ENCODE data around the gene STAMBPL1.
A peak's percentile ranks its signal among the peaks of the same experiment; 100 is the strongest.
"Not testable (repeated sequence)": the region's sequence is repeated elsewhere in the genome, so short reads cannot be mapped to it uniquely, and the experiment has no call there.

Gene STAMBPL1

DNA sequence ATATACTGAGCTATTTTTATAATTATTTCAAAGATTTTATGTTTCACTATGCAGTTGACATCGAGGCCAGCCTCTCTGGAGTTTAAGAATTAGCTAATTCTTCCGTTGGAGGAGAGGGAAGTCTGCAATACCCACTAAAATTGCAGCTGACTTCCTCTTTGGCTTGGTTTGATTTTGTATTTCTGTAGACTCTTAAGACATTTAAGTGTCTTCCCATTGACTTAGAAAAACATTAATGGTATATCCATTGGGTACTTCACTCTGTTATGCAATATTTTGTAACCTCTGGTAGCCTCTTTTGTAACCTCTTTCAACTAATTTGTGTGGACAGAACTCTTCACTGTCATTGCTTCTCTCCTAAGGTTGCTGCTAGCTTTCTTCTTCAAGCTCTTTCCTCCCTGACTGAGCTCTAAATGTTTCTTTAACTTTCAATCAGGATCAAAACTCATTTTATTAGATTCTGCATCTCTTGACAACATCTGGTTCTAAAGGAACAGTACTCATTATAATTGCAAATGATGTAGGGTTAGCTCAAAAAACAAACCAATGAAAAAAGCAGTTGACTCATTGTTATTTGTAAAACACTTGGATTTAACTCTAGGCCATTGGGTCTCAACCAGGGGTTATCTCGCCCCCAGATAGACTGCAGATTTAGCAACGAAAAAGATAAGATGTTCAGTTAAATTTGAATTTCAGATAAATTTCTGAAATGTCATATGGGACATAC lies 26.7 kb upstream of the STAMBPL1 start:
- no peak for DNase-seq (ENCODE audit: low read depth, low spot score)
- H3K27ac ChIP-seq: no peak overlapping the region

DNA sequence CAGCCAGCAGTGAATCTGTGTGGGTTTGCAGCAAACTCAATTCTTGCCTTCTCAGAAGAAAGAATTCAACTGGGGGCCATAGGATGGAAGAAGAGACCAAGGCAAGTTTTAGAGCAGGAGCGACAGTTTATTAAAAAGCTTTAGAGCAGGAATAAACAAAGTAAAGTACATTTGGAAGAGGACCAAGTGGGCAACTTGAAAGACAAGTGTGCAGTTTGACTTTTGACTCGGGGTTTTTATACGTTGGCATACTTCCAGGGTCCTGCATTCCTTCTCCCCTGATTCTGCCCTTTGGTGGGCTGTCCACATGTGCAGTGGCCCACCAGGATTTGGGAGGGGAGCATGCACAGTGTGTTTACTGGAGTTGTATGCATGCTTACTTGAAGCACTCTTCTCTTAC lies 25.4 kb upstream of the STAMBPL1 start:
- no peak for DNase-seq (ENCODE audit: low read depth, low spot score)
- no peak overlapping the region for H3K27ac ChIP-seq

DNA sequence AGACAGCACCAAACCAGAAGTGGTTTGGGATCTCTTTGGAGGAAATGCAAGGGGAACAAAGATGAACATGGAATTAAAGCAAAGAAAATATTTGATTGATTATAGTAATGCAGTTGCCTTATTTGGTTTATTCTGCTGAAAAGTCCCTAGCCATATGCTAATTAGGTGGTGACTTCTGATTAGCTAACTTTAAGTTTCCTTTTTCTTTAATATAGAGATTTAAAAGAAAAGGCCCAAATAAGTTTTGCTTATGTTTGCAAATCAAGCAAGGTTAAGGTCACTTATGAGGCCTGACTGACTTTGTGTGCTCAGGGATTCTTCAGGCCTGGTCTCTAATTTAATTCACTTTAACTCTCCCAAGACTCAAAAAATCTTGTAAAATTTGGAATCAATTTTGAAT lies 22.2 kb upstream of the STAMBPL1 start:
- H3K27ac ChIP-seq: peak overlapping the region; percentile 50
- DNase-seq (ENCODE audit: low read depth, low spot score): no peak

DNA sequence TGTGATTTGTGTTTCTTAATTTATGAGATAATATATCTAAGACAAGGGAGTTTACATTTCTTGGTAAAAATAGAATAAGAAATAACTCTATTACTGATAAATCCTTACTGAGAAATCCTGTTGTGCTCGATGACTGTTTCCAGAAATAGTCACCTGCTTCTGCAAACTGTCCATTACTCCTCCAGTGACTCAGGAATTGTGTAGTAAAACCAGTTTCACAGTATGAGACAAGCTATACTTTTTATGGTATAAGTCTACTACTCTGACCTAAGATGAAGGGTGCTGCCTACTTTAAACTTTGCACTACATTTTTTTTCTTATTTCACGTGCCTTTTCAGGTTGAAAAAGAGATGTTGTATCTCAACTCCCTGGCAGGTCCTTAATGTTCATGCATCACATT lies 21.6 kb upstream of the STAMBPL1 start:
- peak overlapping the region; percentile 50 for H3K27ac ChIP-seq
- peak; percentile 67 for DNase-seq (ENCODE audit: low read depth, low spot score)

DNA sequence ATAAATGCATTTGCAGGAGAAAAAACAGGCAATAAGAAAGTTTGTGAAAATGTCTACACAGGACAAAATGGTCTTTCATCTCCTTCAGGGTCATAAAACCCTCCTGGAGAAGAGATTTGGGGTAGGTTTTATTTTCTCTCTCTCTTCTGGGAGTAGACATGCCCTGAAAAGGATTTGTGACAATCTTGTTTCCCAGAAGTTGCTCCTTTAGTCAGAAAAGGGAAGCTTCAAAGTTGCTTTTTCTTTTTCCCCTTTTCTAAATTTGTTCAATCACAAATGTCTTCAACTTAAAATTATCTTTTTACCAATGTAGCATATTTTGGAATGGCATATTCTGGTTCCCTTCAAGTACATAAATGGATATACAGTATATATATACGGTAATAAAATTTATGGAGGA lies 19.0 kb upstream of the STAMBPL1 start:
- no peak overlapping the region for H3K27ac ChIP-seq
- no peak for DNase-seq (ENCODE audit: low read depth, low spot score)

DNA sequence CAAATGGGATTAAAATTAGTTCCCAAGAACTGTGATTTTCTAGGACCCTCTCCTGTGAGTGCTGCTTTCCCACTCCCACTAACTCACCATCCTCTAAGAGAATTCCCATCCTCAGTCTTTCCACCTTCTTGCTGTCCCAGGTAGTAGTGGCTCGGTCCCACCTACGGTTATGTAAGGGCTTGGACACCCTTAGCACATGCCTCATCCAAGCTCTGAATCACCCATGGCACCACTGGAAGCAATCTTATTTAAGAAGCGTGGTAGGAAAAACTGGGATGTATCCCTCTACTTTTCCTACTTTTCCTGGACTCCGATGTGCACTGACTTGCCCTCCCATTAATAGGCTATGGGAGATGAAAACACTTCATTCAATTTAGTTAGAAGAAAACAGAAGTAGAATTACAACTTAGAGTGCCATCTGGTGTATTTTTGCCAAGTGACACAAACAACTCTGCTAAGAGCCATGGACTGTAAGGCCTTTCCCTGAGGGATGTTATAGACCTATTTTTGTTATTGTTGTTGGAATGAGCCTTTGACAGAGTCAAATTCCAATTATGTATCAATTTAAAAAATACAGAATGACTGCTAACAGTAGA lies 14.7 kb upstream of the STAMBPL1 start:
- DNase-seq (ENCODE audit: low read depth, low spot score): no peak

DNA sequence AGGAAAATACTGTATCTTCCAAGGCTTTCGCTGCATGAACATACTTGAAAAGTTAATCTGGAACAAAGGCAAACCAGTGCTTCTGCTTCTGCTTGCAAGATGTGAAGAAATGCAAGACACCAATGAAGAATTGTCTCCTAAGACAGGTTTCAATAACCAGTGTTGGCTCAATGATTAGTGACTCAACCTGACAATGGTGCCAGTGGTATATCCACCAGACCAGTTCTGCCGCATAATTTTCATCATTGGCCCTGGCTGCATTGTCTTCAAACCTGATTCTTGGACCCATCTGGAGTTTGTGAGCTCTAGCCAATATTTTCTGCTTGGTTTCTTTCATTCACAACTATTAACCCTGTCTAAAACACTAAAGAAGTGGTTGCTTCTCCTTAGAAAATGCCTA lies 13.6 kb upstream of the STAMBPL1 start:
- no peak for DNase-seq (ENCODE audit: low read depth, low spot score)

More for the DNA sequence above, 14.7 kb upstream of the STAMBPL1 start:
- H3K27ac ChIP-seq: no peak overlapping the region

DNA sequence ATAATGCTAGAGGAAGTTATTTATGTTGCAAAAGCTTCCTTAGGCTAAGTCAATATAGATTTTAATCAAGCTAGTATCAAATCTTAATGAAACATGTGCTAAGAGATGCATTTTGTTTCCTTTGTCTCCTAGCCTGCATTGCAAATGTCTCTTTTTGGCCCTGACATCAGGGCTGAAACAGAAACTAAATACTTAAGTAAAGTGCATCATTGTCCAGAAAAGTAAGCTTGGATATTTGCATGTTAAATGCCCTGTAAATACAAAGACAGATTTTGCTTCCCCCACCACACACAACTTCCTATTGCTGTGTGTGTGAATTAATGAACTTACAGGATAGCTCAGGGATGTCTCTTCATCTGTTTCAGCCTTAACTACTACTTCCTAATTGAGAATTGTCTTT lies 10.0 kb upstream of the STAMBPL1 start:
- DNase-seq (ENCODE audit: low read depth, low spot score): no peak
- H3K27ac ChIP-seq: no peak overlapping the region

More for the DNA sequence above, 13.6 kb upstream of the STAMBPL1 start:
- no peak overlapping the region for H3K27ac ChIP-seq

DNA sequence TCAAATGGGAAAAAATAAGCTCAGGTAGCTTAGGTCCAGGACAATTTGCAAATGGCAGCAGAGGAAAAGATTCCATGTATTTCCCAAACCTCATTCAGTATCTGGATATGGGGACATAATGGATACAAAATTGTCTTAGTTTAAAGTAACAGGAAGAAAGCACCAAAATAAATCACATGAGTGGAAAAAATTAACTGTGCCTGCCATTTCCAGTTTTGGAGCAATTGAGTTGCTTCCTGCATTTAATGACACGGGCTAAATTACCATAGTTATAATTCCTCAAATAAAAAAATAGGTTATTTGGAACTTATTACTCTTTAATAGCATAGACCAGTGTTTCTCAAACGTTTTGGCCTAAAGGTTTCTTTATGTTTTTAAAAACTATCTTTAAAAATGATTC lies 6.3 kb upstream of the STAMBPL1 start:
- no peak overlapping the region for H3K27ac ChIP-seq
- no peak for DNase-seq (ENCODE audit: low read depth, low spot score)

DNA sequence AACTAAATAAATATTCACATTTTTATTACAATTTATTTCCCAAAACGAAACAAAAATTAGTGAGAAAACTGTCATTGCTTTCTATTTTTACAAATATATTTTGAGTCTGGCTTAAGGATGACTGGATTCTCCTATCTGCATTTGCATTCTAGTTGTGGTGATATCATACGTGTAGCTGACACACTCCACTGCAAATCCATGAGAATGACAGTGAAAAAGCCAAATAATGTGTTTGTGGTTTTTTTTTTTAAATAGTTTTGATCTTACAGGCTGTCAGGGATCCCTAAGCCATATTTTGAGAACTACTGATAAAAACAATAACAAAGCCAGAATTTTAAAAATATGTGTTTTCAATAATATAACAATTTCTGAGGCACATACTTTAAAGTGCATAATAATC lies 5.8 kb upstream of the STAMBPL1 start:
- no peak for DNase-seq (ENCODE audit: low read depth, low spot score)
- no peak overlapping the region for H3K27ac ChIP-seq

DNA sequence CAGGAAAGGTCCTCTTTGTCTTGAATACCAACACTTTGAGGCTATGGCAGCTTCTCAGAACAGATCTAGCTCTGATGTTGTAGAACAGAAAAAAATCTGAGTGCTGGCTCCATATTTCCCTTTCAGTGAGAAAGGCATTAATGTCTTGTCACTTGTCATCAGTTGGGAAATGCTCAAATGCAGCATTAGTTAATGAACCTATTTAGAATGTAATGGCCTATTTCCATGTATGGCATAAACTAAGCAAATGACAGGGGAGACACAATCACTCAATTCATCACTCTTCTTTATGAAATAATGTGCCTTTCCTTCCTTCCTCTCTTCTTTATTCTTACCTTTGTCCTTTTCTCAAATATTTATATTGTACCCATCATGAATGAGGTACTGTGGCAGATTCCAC lies 5.0 kb upstream of the STAMBPL1 start:
- DNase-seq (ENCODE audit: low read depth, low spot score): no peak
- H3K27ac ChIP-seq: no peak overlapping the region

DNA sequence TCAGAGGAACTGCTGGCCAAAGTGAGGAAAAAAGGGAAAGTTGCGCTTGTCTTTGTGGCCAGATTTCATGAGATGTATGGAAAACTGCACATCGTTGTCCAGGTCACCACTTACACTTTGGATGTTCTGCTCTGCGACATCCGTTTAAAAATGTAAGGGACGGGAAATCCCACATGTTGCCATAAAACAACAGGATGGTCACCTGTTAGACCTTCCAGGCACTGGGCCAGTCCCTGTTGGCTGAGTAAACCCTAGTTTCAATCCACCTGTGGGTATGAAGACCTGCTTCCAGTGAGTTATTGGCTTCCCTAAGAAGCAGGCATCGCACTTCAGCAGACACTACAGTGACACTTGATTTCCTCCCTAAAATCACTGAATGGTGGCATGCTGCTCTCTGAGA lies 2.7 kb upstream of the STAMBPL1 start:
- no peak overlapping the region for H3K27ac ChIP-seq
- no peak for DNase-seq (ENCODE audit: low read depth, low spot score)

DNA sequence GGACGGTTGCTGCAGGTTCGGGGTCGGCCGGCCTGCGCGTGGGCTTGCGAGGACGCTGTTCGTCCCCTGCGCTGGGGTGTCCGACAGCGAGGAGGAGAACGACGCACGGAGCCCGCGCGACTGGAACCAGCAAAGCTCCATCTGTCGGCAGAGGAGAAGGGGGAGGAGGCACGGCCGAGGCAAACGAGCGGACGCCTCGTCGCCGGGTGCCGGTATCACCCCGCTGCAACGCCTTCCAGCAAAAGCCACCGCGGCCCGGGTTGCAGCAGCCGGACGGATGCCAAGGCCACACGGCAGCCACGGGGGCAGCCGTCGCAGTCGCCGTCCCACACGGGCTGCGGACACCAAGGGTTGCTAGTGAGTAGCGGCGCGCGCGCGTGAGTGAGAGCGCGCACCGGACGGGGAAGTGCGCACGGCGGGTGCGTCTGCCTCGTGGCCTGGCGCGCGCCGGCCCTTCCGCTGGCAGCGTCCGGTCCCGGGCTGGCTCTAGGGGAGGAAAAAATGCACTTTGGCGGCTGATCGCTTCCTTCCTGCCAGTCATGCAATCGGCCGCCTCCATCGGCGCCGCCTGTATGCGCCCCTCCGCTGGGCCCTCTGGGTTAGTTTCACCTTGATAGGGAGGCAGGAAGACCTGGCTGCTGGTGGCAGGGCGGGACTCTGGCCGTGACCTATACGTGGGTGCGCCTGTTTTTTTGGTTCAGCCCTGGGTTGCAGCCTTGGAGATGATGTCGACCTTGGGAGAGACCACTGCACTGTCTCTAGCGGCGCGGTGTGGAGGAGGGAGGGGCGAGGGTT lies 434 bp downstream of the STAMBPL1 start:
- DNase-seq (ENCODE audit: low read depth, low spot score): no peak

DNA sequence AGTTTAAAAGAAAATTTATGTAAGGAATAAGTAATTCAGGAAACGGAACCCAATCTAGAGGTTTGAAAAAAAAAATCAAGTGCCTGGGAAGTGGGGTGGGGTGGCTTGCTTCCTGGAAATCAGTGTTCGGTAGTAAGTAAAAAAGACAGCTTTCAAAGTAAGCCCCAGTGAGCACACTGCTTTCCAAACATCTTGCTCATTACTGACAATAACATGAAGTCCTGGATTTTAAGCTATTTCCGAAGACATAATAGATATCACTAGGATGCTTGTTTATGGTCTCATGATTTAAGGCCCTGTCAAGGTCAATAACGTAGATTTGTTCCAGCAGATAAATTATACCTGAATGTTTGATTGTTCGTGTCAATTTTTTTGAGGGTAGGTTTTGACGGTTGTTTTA lies 1.3 kb downstream of the STAMBPL1 start:
- H3K27ac ChIP-seq: peak overlapping the region; percentile 88
- DNase-seq (ENCODE audit: low read depth, low spot score): no peak

More for the DNA sequence above, 434 bp downstream of the STAMBPL1 start:
- H3K27ac ChIP-seq: peak overlapping the region; percentile 88

DNA sequence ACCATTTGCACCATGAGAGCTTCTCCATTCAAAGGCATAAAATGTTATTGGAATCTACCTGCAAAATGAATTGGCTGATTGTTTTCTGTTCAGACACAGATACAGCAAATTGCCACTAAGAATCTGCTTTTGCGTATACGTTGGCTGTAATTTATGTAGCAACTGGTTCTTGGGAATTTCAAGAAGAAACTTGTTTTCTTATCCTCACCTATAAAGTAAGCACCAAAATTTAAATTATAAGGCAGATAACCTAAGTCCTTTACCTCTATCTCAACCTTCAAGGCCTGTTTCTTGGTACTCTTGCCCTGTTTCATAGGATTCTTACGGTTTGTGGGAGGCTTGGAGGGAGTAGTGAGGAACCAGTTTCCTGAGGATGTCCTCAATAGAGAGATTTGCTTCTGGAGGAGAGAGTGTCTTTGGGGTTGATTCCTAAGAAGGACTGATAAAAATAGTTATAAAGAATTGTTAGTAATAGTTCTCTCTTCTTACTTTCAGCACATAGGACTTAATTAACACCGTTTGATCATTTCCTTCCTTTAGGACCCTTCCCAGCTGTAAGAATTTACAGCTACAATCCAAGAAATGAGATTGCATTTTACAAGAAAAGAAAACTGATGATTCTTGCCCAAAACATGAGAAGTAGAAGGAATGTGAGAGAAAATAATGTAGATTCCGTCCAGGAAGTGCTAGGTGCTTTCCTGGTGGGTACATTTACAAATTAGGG lies 2.0 kb downstream of the STAMBPL1 start:
- DNase-seq (ENCODE audit: low read depth, low spot score): no peak
- peak overlapping the region; percentile 88 for H3K27ac ChIP-seq

DNA sequence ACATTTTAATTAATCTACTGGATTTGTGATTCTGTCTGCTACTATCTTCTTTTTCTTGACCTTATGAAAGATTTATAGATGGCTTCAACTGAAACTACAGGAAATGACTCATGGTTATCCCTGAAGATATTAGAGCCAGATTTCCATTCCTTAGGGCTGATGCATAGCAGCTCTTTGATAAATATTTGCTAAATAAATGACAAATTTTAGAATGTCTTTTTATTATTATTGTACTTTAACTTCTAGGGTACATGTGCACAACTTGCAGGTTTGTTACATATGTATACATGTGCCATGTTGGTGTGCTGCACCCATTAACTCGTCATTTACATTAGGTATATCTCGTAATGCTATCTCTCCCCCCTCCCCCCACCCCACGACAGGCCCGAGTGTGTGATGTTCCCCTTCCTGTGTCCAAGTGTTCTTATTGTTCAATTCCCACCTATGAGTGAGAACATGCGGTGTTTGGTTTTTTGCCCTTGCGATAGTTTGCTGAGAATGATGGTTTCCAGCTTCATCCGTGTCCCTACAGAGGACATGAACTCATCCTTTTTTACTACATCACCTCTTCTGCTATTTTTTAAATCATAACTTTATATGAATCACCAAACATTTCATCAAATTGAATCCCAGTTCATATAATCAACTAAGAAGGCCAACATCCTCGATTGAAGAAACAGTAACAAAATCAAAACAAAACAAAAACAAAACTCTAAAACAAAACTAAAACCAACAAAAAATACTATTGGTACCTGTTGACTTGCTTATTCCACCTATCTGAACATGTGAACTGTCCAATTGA lies 2.8 kb downstream of the STAMBPL1 start:
- DNase-seq (ENCODE audit: low read depth, low spot score): not testable (repeated sequence)

DNA sequence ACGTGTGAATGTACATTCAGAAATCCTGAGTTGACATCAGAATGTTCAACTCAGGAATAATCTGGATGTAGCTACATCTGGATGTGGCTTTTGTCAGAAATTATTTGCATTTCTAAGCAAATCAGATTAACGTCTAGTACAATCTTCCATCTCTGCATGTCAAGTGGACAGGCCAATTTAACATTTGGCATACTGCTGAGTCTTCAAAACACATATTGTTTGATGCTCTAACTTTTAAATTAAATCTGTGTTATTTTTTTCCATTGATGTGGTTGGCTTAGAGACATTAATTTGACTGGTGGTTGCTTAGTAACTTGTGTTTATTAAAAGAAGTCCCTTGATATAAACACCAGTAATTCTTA lies 3.4 kb downstream of the STAMBPL1 start:
- peak overlapping the region; percentile 88 for H3K27ac ChIP-seq

More for the DNA sequence above, 2.8 kb downstream of the STAMBPL1 start:
- H3K27ac ChIP-seq: peak overlapping the region; percentile 88

DNA sequence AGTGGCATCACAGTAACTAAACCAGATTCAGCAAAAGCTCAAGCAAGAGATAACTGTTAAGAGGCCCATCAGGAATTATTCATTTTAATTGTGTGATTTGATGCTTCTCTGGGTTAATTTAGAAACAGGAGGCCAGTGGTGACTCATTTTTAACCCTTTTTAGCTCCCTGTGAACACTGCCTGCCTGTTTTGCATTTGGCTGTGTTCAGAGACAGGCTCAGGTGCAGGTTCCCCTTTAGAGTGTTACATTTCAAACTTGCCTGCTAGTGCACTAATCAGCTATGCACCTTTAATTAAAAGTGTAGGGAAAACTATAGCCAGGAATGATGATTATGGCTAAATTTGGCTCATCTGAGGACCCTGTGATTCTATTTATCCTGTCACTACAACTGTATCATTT lies 6.5 kb downstream of the STAMBPL1 start:
- DNase-seq (ENCODE audit: low read depth, low spot score): no peak
- no peak overlapping the region for H3K27ac ChIP-seq

More for the DNA sequence above, 3.4 kb downstream of the STAMBPL1 start:
- no peak for DNase-seq (ENCODE audit: low read depth, low spot score)

DNA sequence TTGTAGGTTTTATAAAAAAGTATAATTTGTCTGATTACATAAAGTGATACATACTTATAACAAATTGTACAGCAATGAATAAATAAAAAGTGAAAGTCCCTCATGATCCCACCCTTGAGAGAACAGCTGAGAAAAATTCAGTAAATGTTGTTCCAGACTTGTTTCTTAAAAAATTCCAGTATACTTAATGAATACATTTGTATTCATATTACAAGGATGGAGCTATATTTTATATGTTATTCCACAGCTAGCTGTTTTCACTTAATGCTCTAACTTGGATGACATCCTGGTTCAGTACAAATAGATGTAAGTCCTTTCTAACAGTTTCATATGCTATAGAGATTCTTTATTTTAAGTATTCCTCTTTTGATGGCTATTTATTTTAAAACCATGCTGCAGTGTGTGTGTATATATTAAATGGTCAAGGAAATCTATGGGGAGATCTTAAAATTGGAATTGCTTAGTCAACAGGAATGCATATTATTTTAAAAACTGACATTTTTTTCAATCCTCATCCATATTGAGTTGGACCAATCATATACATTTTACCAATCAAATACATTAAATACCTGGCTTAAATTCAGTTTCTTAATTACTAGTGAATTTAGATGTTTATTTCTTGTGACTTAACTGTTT lies 8.9 kb downstream of the STAMBPL1 start:
- H3K27ac ChIP-seq: no peak overlapping the region
- DNase-seq (ENCODE audit: low read depth, low spot score): no peak
